Endothelial cell (in vitro differentiated cells): ENCODE results near the gene CATSPERB. TPM values are rescaled to one million over a fixed set of nuclear protein-coding genes. Genes with fewer than 3 reads are reported as not detected.

Source experiments
- DNase-seq: peaks from one replicate; pipeline ENCODE4 v3.0.0; 2021; ENCODE audit warnings: low spot score
- H3K27ac Mint-ChIP-seq: one replicate; pipeline ENCODE4 v1.8.0; 2021; ENCODE audit warnings: mixed read lengths, inconsistent platforms; ENCODE audit not compliant: unreplicated experiment
- H3K27me3 Mint-ChIP-seq: one replicate; pipeline ENCODE4 v1.8.0; 2021; ENCODE audit warnings: mild to moderate bottlenecking, moderate library complexity, mixed read lengths, inconsistent platforms; ENCODE audit not compliant: unreplicated experiment
- H3K36me3 Mint-ChIP-seq: one replicate; pipeline ENCODE4 v1.8.0; 2021; ENCODE audit warnings: mild to moderate bottlenecking, low read depth, mixed read lengths, inconsistent platforms; ENCODE audit not compliant: unreplicated experiment
- H3K4me1 Mint-ChIP-seq: one replicate; pipeline ENCODE4 v1.8.0; 2021; ENCODE audit warnings: mild to moderate bottlenecking, mixed read lengths, inconsistent platforms; ENCODE audit not compliant: unreplicated experiment
- H3K4me3 Mint-ChIP-seq: one replicate; pipeline ENCODE4 v1.8.0; 2021; ENCODE audit warnings: mild to moderate bottlenecking, mixed read lengths, inconsistent platforms; ENCODE audit not compliant: unreplicated experiment
- H3K9me3 Mint-ChIP-seq: one replicate; pipeline ENCODE4 v1.8.0; 2021; ENCODE audit warnings: mixed read lengths, inconsistent platforms; ENCODE audit not compliant: unreplicated experiment
- long read RNA-seq: library from polyadenylated mRNA; unstranded; transcript quantifications from one replicate; pipeline ENCODE4 v2.0.0, GENCODE V29; 2020; ENCODE audit not compliant: unreplicated experiment
- total RNA-seq: library from RNA; stranded (reverse); fragmentation: NEBNext Ultra II Directional; extraction: Animal tissue kit (Norgen Biotek cat#: 25700); gene quantifications from one replicate; pipeline ENCODE4 v1.2.1, GENCODE V29; 2021; ENCODE audit not compliant: unreplicated experiment
- TF ChIP-seq, protein P1 (sequence below): fragments of 200-600 bp; sonication (generic); IDR thresholded peaks from one replicate; pipeline ENCODE4 v1.5.0; 2021; ENCODE audit warnings: antibody characterized with exemption; ENCODE audit not compliant: unreplicated experiment

Gene CATSPERB, protein sequence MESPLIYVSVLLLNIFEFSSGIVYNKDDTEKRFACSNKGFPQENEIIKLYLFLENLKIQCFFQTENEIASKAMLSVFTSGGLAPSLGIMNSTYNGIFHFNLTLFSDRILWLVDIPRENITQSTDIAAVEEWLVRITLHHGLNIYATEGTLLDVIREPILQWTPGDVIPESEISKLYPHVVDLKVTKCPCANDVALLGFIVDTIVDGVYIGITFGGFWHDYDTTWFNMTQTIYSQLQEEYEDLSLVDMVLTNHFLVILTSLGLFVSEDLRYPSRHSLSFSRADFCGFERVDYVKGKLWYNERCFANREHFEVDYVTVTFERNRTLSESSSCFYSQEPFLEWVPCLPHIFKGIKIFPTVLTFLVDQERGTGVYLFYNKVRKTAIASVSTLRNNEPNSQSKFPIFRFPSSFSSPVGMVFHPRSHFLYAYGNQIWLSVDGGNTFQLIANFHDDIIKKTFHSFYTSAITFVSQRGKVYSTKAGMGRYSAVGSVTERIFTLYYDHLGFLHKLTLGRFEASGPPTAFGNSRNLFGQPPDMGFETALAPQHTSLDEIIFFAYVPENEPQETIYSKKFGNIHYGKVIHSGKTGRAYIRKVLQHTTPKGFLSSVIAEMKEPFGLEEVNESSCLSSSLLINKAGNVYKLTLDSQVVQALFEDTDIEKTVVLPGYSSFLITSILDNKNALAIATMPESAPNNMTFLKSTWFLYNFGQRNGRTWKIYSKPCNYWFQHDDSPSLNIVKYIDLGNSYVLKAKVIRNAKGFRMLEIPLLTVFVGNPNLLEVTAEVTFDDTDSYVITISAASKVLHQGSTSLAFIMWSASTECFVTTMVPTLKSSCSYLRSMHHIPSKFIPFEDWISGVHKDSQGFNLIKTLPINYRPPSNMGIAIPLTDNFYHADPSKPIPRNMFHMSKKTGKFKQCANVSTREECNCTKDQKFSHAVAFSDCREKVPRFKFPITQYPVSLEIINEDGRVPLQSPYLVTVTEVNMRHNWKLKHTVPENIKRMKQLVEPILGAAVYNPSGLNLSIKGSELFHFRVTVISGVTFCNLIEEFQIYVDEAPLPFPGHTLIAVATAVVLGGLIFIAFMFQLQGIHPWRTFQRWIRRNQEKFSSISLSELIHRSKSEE
- total RNA-seq = not detected
- long read RNA-seq = 0 reads

DNA sequence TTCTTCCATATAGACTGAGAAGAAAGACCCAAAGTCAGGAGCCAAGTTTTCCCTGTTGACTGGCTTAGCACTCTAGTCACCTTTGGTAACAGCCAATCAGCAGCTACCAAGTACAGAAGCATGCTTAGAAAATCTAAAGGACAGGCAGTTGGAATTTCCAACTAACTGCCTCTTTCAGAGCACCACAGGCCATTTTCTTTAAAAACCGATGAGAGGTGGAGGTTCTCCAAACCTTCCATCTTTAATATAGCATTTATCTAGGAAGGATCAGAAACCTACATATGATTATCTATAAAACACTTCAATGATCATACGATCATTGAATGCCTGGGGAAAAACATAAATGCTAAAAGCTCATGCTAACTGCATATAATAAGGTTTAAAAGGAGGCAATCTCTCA lies at the start of gene CATSPERB:
Gene CATSPERB, minus strand, starts transcription at position 101 of the 400 bp plus-strand sequence. CDS start 2,607 bp downstream, outside the sequence.
- no peaks in the 10 kb centered on the region for H3K27me3 Mint-ChIP-seq
- no peaks in the 10 kb centered on the region for H3K36me3 Mint-ChIP-seq

GRCh38 chr14:91780452-91780851 lies 48.6 kb upstream of the CATSPERB start:
- Mint-ChIP-seq H3K4me1 (no peaks in the 10 kb centered on the region), H3K27ac (no peak overlapping the region), H3K36me3 (no peaks in the 10 kb centered on the region), H3K9me3 (no peaks in the 10 kb centered on the region), H3K4me3 (no peak overlapping the region), H3K27me3 (no peaks in the 10 kb centered on the region)
- TF ChIP-seq, protein P1, sequence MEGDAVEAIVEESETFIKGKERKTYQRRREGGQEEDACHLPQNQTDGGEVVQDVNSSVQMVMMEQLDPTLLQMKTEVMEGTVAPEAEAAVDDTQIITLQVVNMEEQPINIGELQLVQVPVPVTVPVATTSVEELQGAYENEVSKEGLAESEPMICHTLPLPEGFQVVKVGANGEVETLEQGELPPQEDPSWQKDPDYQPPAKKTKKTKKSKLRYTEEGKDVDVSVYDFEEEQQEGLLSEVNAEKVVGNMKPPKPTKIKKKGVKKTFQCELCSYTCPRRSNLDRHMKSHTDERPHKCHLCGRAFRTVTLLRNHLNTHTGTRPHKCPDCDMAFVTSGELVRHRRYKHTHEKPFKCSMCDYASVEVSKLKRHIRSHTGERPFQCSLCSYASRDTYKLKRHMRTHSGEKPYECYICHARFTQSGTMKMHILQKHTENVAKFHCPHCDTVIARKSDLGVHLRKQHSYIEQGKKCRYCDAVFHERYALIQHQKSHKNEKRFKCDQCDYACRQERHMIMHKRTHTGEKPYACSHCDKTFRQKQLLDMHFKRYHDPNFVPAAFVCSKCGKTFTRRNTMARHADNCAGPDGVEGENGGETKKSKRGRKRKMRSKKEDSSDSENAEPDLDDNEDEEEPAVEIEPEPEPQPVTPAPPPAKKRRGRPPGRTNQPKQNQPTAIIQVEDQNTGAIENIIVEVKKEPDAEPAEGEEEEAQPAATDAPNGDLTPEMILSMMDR = no peak
- no peak for DNase-seq

More for the DNA sequence above, at the start of gene CATSPERB:
- no peaks in the 10 kb centered on the region for H3K4me1 Mint-ChIP-seq
- TF ChIP-seq, protein P1 = no peak
- no peak for DNase-seq
- H3K27ac Mint-ChIP-seq = no peak within 1 kb of the TSS
- no peaks in the 10 kb centered on the region for H3K9me3 Mint-ChIP-seq
- H3K4me3 Mint-ChIP-seq = no peak within 1 kb of the TSS

DNA sequence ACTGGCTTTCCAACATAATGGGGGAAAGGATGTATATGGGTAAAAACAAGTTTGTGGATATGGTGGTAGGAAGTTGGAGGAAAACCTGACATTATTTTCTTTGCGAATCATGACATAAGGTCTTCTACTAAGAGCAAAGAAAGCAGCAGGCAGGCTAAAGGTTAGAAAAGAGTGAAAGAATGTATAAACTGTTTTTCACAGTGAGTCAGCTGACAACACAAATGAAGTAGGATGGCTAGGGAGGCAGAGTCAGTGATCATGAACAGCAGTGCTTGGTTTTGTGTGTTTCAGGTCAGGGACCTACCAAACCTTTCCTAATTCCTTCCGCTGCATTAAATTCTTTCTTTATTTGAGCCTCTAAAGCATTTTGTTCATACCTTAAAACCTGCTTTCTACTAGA lies 46.3 kb upstream of the CATSPERB start:
- no peaks in the 10 kb centered on the region for H3K36me3 Mint-ChIP-seq
- TF ChIP-seq, protein P1 = no peak
- H3K4me1 Mint-ChIP-seq = peaks cover 7% of the 10 kb centered on the region

GRCh38 chr14:91774140-91775096 lies 42.5 kb upstream of the CATSPERB start:
- TF ChIP-seq, protein P1 = no peak
- no peak overlapping the region for H3K27ac Mint-ChIP-seq
- no peak overlapping the region for H3K4me3 Mint-ChIP-seq
- no peak for DNase-seq
- H3K9me3 Mint-ChIP-seq = no peaks in the 10 kb centered on the region
- peaks cover 10% of the 10 kb centered on the region for H3K4me1 Mint-ChIP-seq
- no peaks in the 10 kb centered on the region for H3K36me3 Mint-ChIP-seq
- no peaks in the 10 kb centered on the region for H3K27me3 Mint-ChIP-seq

More for the DNA sequence above, 46.3 kb upstream of the CATSPERB start:
- H3K9me3 Mint-ChIP-seq = no peaks in the 10 kb centered on the region
- H3K27ac Mint-ChIP-seq = no peak overlapping the region
- H3K4me3 Mint-ChIP-seq = no peak overlapping the region
- no peaks in the 10 kb centered on the region for H3K27me3 Mint-ChIP-seq
- no peak for DNase-seq
